ENCODE results near the gene KCNG2. TPM values are rescaled to one million over a fixed set of nuclear protein-coding genes. Genes with fewer than 3 reads are reported as not detected.

KCNG2 gene
- total and polyA plus RNA-seq, 9 of the 15 experiments (the other 6 are each of a cell fraction or from before 2014, with no cell fraction given), result not detected

GRCh38 chr18:79878741-79879378 lies 81.1 kb downstream of the KCNG2 start:
- Histone ChIP-seq H3K4me2 (ENCODE audit: insufficient read depth, low read length) (no peak overlapping the region), H3K9ac (ENCODE audit: insufficient read depth in 1 of 2, low read depth in 2 of 2, low read length in 2 of 2) (no peak overlapping the region), H3K36me3 (ENCODE audit: control insufficient read depth, insufficient read depth, low read length) (no peaks in the 10 kb centered on the region), H3K27ac (ENCODE audit: extremely low read depth, low read depth, low read length) (no peak overlapping the region), H2AFZ (ENCODE audit: low read depth, low read length) (no peak overlapping the region), H3K4me3 (no peak overlapping the region), H4K20me1 (replicated peaks; ENCODE audit: control insufficient read depth, insufficient read depth, low read length) (no peaks in the 10 kb centered on the region), H3K27me3 (ENCODE audit: control insufficient read depth in 2 of 2, insufficient read depth in 2 of 2, low read length in 2 of 2) (peaks cover 9 to 41% of the 10 kb centered on the region in 2 experiments; a peak in 4 of 5 replicates), H3K79me2 (ENCODE audit: control insufficient read depth, insufficient read depth, low read length) (no peaks in the 10 kb centered on the region), H3K4me1 (replicated peaks in 1 of 2; ENCODE audit: control insufficient read depth in 2 of 2, insufficient read depth in 2 of 2, low read length in 2 of 2) (peaks cover 0 to 3% of the 10 kb centered on the region in 2 experiments; a peak in 1 of 5 replicates), H3K9me3 (replicated peaks; ENCODE audit: control insufficient read depth, insufficient read depth, low read depth, low read length) (no peaks in the 10 kb centered on the region), H3K9me1 (ENCODE audit: control insufficient read depth, insufficient read depth, low read length) (no peaks in the 10 kb centered on the region)
- BruUV-seq (replicated peaks), result no TSS peak
- WGBS (ENCODE audit: insufficient coverage, low coverage, missing lambda C conversion rate), result 39% methylated on average over 12 of the region's 20 CpGs
- FAIRE-seq (no peak), ATAC-seq (no peak), DNase-seq (ENCODE audit: extremely low read depth in 1 of 4, low spot score in 3 of 4) (no peak)
- ChIA-PET CTCF (ENCODE audit: low intra/inter-chr PET ratio) (no interaction called here), POLR2A (no interaction called here)
- intact Hi-C loops (cut with micrococcal nuclease), result no loop called here
- in situ Hi-C loops (cut with MboI), result no loop called here
- TF ChIP-seq ATF1 (CRISPR knock-in tag; IDR thresholded peaks at IDR 0.05) (no peak), ATF1 (tag; IDR thresholded peaks at IDR 0.05) (no peak), MED1 (CRISPR knock-in tag; IDR thresholded peaks at IDR 0.05; ENCODE audit: borderline replicate concordance) (no peak), ZNF592 (IDR thresholded peaks at IDR 0.05) (no peak), CEBPZ (IDR thresholded peaks at IDR 0.05; ENCODE audit: borderline replicate concordance, low read depth, low read length) (no peak), RBM22 (IDR thresholded peaks at IDR 0.05; ENCODE audit: low read depth, low read length, poor library complexity, severe bottlenecking) (no peak), U2AF1 (optimal IDR thresholded peaks at IDR 0.05; ENCODE audit: low read depth, low read length) (no peak), ZNF347 (CRISPR knock-in tag; IDR thresholded peaks at IDR 0.05; ENCODE audit: low read depth) (no peak), JUNB (CRISPR knock-in tag; conservative IDR thresholded peaks at IDR 0.05) (no peak), ZMIZ1 (IDR thresholded peaks at IDR 0.05; ENCODE audit: low read depth in 2 of 2, low read length in 2 of 2) (no peak)

All from K562 (cell line).